Measurements from ENCODE around the gene HSD17B12.

DNA sequence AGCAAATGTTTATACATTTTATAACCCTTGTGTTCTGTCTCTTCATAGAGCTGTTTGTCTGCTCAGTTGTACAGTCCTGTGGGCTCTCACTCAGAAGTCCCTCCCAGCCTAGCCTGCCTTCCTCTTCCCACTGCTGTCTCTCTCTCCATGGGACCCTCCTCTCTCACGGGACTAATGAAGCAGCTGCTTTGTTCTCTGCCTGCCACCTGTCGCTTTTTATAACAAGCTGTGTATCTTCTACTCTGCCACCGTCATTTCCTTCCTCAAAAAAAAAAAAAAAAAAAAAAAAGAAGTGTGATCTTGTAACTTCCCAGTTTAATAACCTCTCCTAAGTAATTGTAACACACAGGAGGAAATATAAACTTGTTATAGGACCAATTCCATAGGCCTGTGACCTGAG lies 107.9 kb downstream of the HSD17B12 start:
- TF ChIP-seq, protein P1, sequence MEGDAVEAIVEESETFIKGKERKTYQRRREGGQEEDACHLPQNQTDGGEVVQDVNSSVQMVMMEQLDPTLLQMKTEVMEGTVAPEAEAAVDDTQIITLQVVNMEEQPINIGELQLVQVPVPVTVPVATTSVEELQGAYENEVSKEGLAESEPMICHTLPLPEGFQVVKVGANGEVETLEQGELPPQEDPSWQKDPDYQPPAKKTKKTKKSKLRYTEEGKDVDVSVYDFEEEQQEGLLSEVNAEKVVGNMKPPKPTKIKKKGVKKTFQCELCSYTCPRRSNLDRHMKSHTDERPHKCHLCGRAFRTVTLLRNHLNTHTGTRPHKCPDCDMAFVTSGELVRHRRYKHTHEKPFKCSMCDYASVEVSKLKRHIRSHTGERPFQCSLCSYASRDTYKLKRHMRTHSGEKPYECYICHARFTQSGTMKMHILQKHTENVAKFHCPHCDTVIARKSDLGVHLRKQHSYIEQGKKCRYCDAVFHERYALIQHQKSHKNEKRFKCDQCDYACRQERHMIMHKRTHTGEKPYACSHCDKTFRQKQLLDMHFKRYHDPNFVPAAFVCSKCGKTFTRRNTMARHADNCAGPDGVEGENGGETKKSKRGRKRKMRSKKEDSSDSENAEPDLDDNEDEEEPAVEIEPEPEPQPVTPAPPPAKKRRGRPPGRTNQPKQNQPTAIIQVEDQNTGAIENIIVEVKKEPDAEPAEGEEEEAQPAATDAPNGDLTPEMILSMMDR (conservative IDR thresholded peaks at IDR 0.05; ENCODE audit: low read length): no peak
- no peak for TF ChIP-seq EZH2phosphoT487 (IDR thresholded peaks at IDR 0.05; ENCODE audit: borderline replicate concordance, low read depth, low read length)

Measured in OCI-LY7 (cell line).